Endothelial cell of umbilical vein (primary cell): Measurements from ENCODE around the gene NAP1L1. TPM values are rescaled to one million over a fixed set of nuclear protein-coding genes. Genes with fewer than 3 reads are reported as not detected.

Source experiments
- BruUV-seq: library from RNA; stranded (reverse); fragments of 400-500 nt; replicated peaks from 2 replicates; lab custom pipeline; 2021; lab: Mats Ljungman, UMichigan
- CTCF ChIA-PET: fragments of 300-600, 350-600 bp; sonication (Branson Sonifier 250); formaldehyde crosslinking; loops from one replicate; lab custom pipeline; 2021; ENCODE audit warnings: antibody characterized with exemption, inconsistent platforms; lab: Charles Lee
- POLR2A ChIA-PET: fragments of 300-600, 350-600 bp; sonication (Branson Sonifier 250); formaldehyde crosslinking; loops from one replicate; lab custom pipeline; 2021; ENCODE audit warnings: antibody characterized with exemption, inconsistent platforms; lab: Charles Lee
- DNase-seq: peaks from one replicate; pipeline ENCODE4 v3.0.0-alpha.2; 2011; ENCODE audit warnings: low read depth, low spot score
- FAIRE-seq: peaks from 2 replicates; lab custom pipeline; 2011; peaks lifted over from hg19 to GRCh38; lab: Jason Lieb, UNC
- H2AFZ ChIP-seq: 2 replicates; pipeline ENCODE4 v1.6.0; 2012; ENCODE audit warnings: low read depth, low read length, control low read depth, inconsistent platforms
- H3K27ac ChIP-seq: 2 replicates; pipeline ENCODE4 v1.5.1; 2011; ENCODE audit warnings: low read depth, mild to moderate bottlenecking, control low read depth, low read length, moderate library complexity; ENCODE audit not compliant: insufficient read depth
- H3K27me3 ChIP-seq, 2 experiments: 2 replicates each; pipeline versions ENCODE4 v1.6.0 to v1.6.1; 2011; ENCODE audit warnings: low read length in 2 of 2, mixed read lengths in 1 of 2; ENCODE audit not compliant: control insufficient read depth in 2 of 2, insufficient read depth in 2 of 2
- H3K36me3 ChIP-seq, 2 experiments: 2 replicates in 1 of 2; 3 replicates in 1 of 2; pipeline ENCODE4 v1.5.1; 2011; ENCODE audit warnings: low read length in 2 of 2, mild to moderate bottlenecking in 1 of 2, moderate library complexity in 1 of 2; ENCODE audit not compliant: control insufficient read depth in 2 of 2, insufficient read depth in 2 of 2; ENCODE audit errors: extremely low read depth in 1 of 2
- H3K4me1 ChIP-seq: 3 replicates; pipeline ENCODE4 v1.5.1; 2011; ENCODE audit warnings: mild to moderate bottlenecking, low read length; ENCODE audit not compliant: control insufficient read depth, insufficient read depth; ENCODE audit errors: extremely low read depth
- H3K4me2 ChIP-seq: 2 replicates; pipeline ENCODE4 v1.6.1; 2011; ENCODE audit warnings: low read length, control low read depth, mixed read lengths; ENCODE audit not compliant: insufficient read depth
- H3K4me3 ChIP-seq, 3 experiments: fragments of 200-600 bp in 1 of 3; sonication (generic), shearing (Covaris generic) in 1 of 3; replicated peaks in 1 of 3; 2 replicates each; pipeline ENCODE4 v1.5.1; 2011 to 2016; ENCODE audit warnings: control low read depth in 3 of 3, low read length in 3 of 3, mild to moderate bottlenecking in 2 of 3, inconsistent platforms in 1 of 3, low read depth in 1 of 3, moderate library complexity in 1 of 3; ENCODE audit not compliant: insufficient read depth in 1 of 3
- H3K79me2 ChIP-seq: 2 replicates; pipeline ENCODE4 v1.6.0; 2012; ENCODE audit warnings: low read length, inconsistent platforms; ENCODE audit not compliant: control insufficient read depth, insufficient read depth
- H3K9ac ChIP-seq: replicated peaks from 2 replicates; pipeline ENCODE3; 2011; ENCODE audit warnings: low read length, control low read depth; ENCODE audit not compliant: insufficient read depth; ENCODE audit errors: extremely low read depth
- H3K9me1 ChIP-seq: replicated peaks from 3 replicates; pipeline ENCODE4 v1.6.0; 2011; ENCODE audit warnings: mild to moderate bottlenecking, low read length; ENCODE audit not compliant: control insufficient read depth, insufficient read depth; ENCODE audit errors: extremely low read depth
- H3K9me3 ChIP-seq: replicated peaks from 2 replicates; pipeline ENCODE4 v1.5.1; 2012; ENCODE audit warnings: low read length, inconsistent platforms; ENCODE audit not compliant: control insufficient read depth, insufficient read depth
- H4K20me1 ChIP-seq: replicated peaks from 2 replicates; pipeline ENCODE3; 2011; ENCODE audit warnings: mild to moderate bottlenecking, low read length; ENCODE audit not compliant: control insufficient read depth, insufficient read depth; ENCODE audit errors: extremely low read depth
- CTCF ChIP-seq, 2 donors: IDR thresholded peaks; 1 replicate in 1 of 2; 2 replicates in 1 of 2; pipeline ENCODE4 v1.5.1; 2011; ENCODE audit warnings: low read length in 2 of 2, mild to moderate bottlenecking in 2 of 2, moderate library complexity in 2 of 2, control low read depth in 1 of 2, inconsistent platforms in 1 of 2, low read depth in 1 of 2; ENCODE audit not compliant: insufficient read depth in 1 of 2; ENCODE audit errors: extremely low read depth in 1 of 2
- EZH2 ChIP-seq: IDR thresholded peaks from 2 replicates; pipeline ENCODE4 v1.6.1; 2012; ENCODE audit warnings: borderline replicate concordance, low read depth, mild to moderate bottlenecking, moderate library complexity, low read length, inconsistent platforms; ENCODE audit not compliant: severe bottlenecking
- FOS ChIP-seq: IDR thresholded peaks from 2 replicates; pipeline ENCODE4 v1.6.1; 2011; ENCODE audit warnings: mild to moderate bottlenecking, low read length, moderate library complexity, borderline replicate concordance; ENCODE audit not compliant: insufficient read depth
- GATA2 ChIP-seq: IDR thresholded peaks from 2 replicates; pipeline ENCODE4 v1.7.0; 2011; ENCODE audit warnings: low read depth, mild to moderate bottlenecking, moderate library complexity, mixed read lengths, low read length; ENCODE audit not compliant: insufficient read length, insufficient read depth
- JUN ChIP-seq: IDR thresholded peaks from 2 replicates; pipeline ENCODE4 v1.6.1; 2011; ENCODE audit warnings: borderline replicate concordance, low read depth; ENCODE audit not compliant: insufficient read length, insufficient read depth
- MAX ChIP-seq: IDR thresholded peaks from 2 replicates; pipeline ENCODE4 v1.6.1; 2011; ENCODE audit not compliant: insufficient read depth, insufficient read length
- MYC ChIP-seq: IDR thresholded peaks from one replicate; pipeline ENCODE4 v1.6.1; 2011; ENCODE audit warnings: mild to moderate bottlenecking, low read depth, low read length
- POLR2A ChIP-seq: IDR thresholded peaks from 2 replicates; pipeline ENCODE4 v1.6.1; 2012; ENCODE audit warnings: low read depth, mild to moderate bottlenecking, control low read depth, low read length
- POLR2AphosphoS5 ChIP-seq: IDR thresholded peaks from 2 replicates; pipeline ENCODE4 v1.6.1; 2012; ENCODE audit warnings: low read depth, mild to moderate bottlenecking, control low read depth, low read length, moderate library complexity; ENCODE audit not compliant: insufficient read depth
- dilution Hi-C: fragments of 300-500 bp; cut with MboI; formaldehyde crosslinking; loops from one replicate; pipeline ENCODE4 v1.15.0; 2019; ENCODE audit warnings: low sequenced_read_pairs; ENCODE audit not compliant: extremely low pct_ligation_motif_present
- intact Hi-C: fragments of 100-400 bp; cut with micrococcal nuclease; formaldehyde crosslinking; loops from one replicate; pipeline ENCODE4 v1.10.0; 2022
- polyA plus RNA-seq, 4 experiments: library from polyadenylated mRNA; depleted of rRNA in 3 of 4; stranded (reverse) in 3 of 4; unstranded in 1 of 4; fragments of >200 nt; gene quantifications; 2 replicates each; pipeline versions ENCODE4 v1.2.1 to v1.2.3, GENCODE V29; 2011 to 2012; ENCODE audit warnings: missing spikeins in 1 of 4
- total RNA-seq: library from RNA; stranded (reverse); gene quantifications from 2 replicates; pipeline ENCODE4 v1.2.3, GENCODE V29; 2021

The NAP1L1 gene
- total and polyA plus RNA-seq, 2 donors (not counting 3 experiments of a cell fraction or from before 2014, with no cell fraction given): 127 to 649 TPM

DNA sequence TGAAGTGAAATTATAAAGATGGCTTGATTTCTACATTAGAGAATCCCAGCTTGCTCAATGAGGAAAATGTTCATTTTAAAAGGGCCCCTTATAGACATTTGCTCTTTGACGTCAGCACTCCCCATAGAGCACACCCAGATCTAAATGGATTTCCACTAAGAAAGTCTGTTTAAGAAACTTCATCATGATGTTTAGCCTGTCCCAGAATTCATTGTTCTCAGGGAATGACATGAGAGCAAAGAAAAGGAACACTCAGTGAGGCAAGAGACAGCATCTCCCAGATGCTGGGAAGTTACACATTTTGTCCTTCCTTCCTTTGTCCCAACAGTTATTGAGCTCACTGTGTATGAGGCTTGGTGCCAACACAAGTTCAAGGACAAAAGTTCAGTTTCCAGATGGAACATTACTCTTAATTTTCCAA is 57.8 kb downstream of the NAP1L1 start:
- no peak overlapping the region for H3K4me3 ChIP-seq
- POLR2A ChIA-PET: interaction anchor here (0.8 to 1.8 kb wide), 3 partner anchors 45 to 321 kb away, joined by 3 to 6 read pairs (median 5); no protein-coding TSS in a partner anchor
- BruUV-seq: no TSS peak

More for the DNA sequence above, 57.8 kb downstream of the NAP1L1 start:
- Histone ChIP-seq H3K9ac (peak overlapping the region; percentile 41), H3K27me3 (no peaks in the 10 kb centered on the region), H4K20me1 (no peaks in the 10 kb centered on the region), H3K9me1 (no peaks in the 10 kb centered on the region), H3K27ac (peak overlapping the region; percentile 80), H3K79me2 (peaks cover 37% of the 10 kb centered on the region), H3K4me2 (peak overlapping the region; percentile 59), H2AFZ (no peak overlapping the region), H3K36me3 (peaks cover 0 to 8% of the 10 kb centered on the region in 2 experiments), H3K4me1 (peaks cover 37% of the 10 kb centered on the region), H3K9me3 (no peaks in the 10 kb centered on the region)
- dilution Hi-C loops (loop anchor here (25.0 kb wide), 1 partner anchor 514 kb away; the partner anchor contains the start of gene KRR1), intact Hi-C loops (loop anchor here (1.0 kb wide), 1 partner anchor 92 kb away; no protein-coding TSS in a partner anchor)
- FAIRE-seq (peak; percentile 76), DNase-seq (peak; percentile 90)
- TF ChIP-seq JUN (peak; percentile 65), CTCF (IDR thresholded peaks at IDR 0.05; ENCODE audit: extremely low read depth in 1 of 2, insufficient read depth in 1 of 2, low read depth in 1 of 2, low read length in 2 of 2) (no peak), MYC (no peak), POLR2A (peak; percentile 76), GATA2 (peak; percentile 40), FOS (peak; percentile 30), EZH2 (no peak), POLR2AphosphoS5 (peak; percentile 92), MAX (no peak)
- CTCF ChIA-PET: interaction anchor here (0.8 to 2.0 kb wide), 14 partner anchors 8 to 560 kb away, joined by 3 to 8 read pairs (median 3); no protein-coding TSS in a partner anchor
